Caco-2 (cell line): Measurements from ENCODE around the gene EXOC3L2. TPM values are rescaled to one million over a fixed set of nuclear protein-coding genes. Genes with fewer than 3 reads are reported as not detected.

Experiments
- BruUV-seq: library from RNA; stranded (reverse); fragments of 400-500 nt; replicated peaks from 2 replicates; lab custom pipeline; 2021; lab: Mats Ljungman, UMichigan
- CTCF ChIA-PET: fragments of 300-600 bp; sonication (Branson Sonifier 250); formaldehyde crosslinking; loops from one replicate; lab custom pipeline; 2022; ENCODE audit warnings: antibody characterized with exemption; lab: Charles Lee
- POLR2A ChIA-PET: fragments of 300-600 bp; sonication (Branson Sonifier 250); formaldehyde crosslinking; loops from one replicate; lab custom pipeline; 2022; ENCODE audit warnings: antibody characterized with exemption; lab: Charles Lee
- DNase-seq, 2 experiments: peaks; one replicate each; pipeline versions ENCODE4 v3.0.0 to v3.0.0-alpha.2; 2020 to 2022
- H3K27me3 ChIP-seq: replicated peaks from 2 replicates; pipeline ENCODE4 v1.6.0; 2011; ENCODE audit warnings: low read length; ENCODE audit not compliant: control insufficient read depth, insufficient read depth
- H3K36me3 ChIP-seq: 2 replicates; pipeline ENCODE4 v1.5.1; 2011; ENCODE audit warnings: low read length; ENCODE audit not compliant: control insufficient read depth, insufficient read depth
- H3K4me1 ChIP-seq: fragments of 250-450 bp; sonication (Bioruptor Pico); 2 replicates; pipeline ENCODE4 v1.5.1; 2020; ENCODE audit warnings: mild to moderate bottlenecking
- H3K4me3 ChIP-seq: 2 replicates; pipeline ENCODE4 v1.5.1; 2011; ENCODE audit warnings: low read depth, mild to moderate bottlenecking, control low read depth, low read length
- H3K9me3 ChIP-seq: fragments of 250-450 bp; sonication (Bioruptor Pico); 2 replicates; pipeline ENCODE4 v1.5.1; 2020; ENCODE audit warnings: mild to moderate bottlenecking, moderate library complexity
- H3K27ac Mint-ChIP-seq: one replicate; pipeline ENCODE4 v1.8.0; 2022; ENCODE audit warnings: mixed read lengths; ENCODE audit not compliant: unreplicated experiment
- H3K27me3 Mint-ChIP-seq: one replicate; pipeline ENCODE4 v1.8.0; 2022; ENCODE audit warnings: mixed read lengths; ENCODE audit not compliant: insufficient read depth, unreplicated experiment
- H3K36me3 Mint-ChIP-seq: one replicate; pipeline ENCODE4 v1.8.0; 2022; ENCODE audit warnings: mild to moderate bottlenecking, mixed read lengths; ENCODE audit not compliant: insufficient read depth, unreplicated experiment
- H3K4me1 Mint-ChIP-seq: one replicate; pipeline ENCODE4 v1.8.0; 2022; ENCODE audit warnings: low read depth, mixed read lengths; ENCODE audit not compliant: unreplicated experiment
- H3K4me3 Mint-ChIP-seq: one replicate; pipeline ENCODE4 v1.8.0; 2022; ENCODE audit warnings: mild to moderate bottlenecking, moderate library complexity, mixed read lengths; ENCODE audit not compliant: unreplicated experiment
- H3K9me3 Mint-ChIP-seq: one replicate; pipeline ENCODE4 v1.8.0; 2022; ENCODE audit warnings: mixed read lengths; ENCODE audit not compliant: unreplicated experiment
- CTCF ChIP-seq, 2 experiments: fragments of 200-600 bp in 1 of 2; IDR thresholded peaks; 1 replicate in 1 of 2; 2 replicates in 1 of 2; pipeline versions ENCODE4 v1.5.1 to v1.8.0; 2011 to 2022; ENCODE audit warnings: antibody characterized with exemption in 1 of 2, control low read depth in 1 of 2, inconsistent platforms in 1 of 2, low read depth in 1 of 2, low read length in 1 of 2, mild to moderate bottlenecking in 1 of 2, moderate library complexity in 1 of 2; ENCODE audit not compliant: insufficient read depth in 1 of 2, severe bottlenecking in 1 of 2, unreplicated experiment in 1 of 2
- intact Hi-C: fragments of 100-400 bp; cut with micrococcal nuclease; formaldehyde crosslinking; loops from one replicate; pipeline ENCODE4 v1.10.0; 2022; ENCODE audit not compliant: unreplicated experiment
- total RNA-seq: library from RNA; stranded (reverse); gene quantifications from 2 replicates; pipeline ENCODE4 v1.2.3, GENCODE V29; 2022

The EXOC3L2 gene
- total RNA-seq, 1 experiment from 2014 or later, result not detected

- no TSS peak for BruUV-seq
- Histone ChIP-seq H3K4me1 (no peaks in the 10 kb centered on the region), H3K36me3 (no peaks in the 10 kb centered on the region), H3K9me3 (no peaks in the 10 kb centered on the region), H3K27me3 (no peaks in the 10 kb centered on the region), H3K4me3 (no peak overlapping the region)
- intact Hi-C loops, result no loop called here
- H3K4me3 Mint-ChIP-seq, result no peak overlapping the region
- ChIA-PET POLR2A (no interaction called here), CTCF (no interaction called here)
- no peaks in the 10 kb centered on the region for H3K9me3 Mint-ChIP-seq
- TF ChIP-seq CTCF (IDR thresholded peaks at IDR 0.05; ENCODE audit: insufficient read depth in 1 of 2, low read depth in 1 of 2, low read length in 1 of 2, severe bottlenecking in 1 of 2, unreplicated experiment in 1 of 2), result no peak
- H3K27ac Mint-ChIP-seq, result no peak overlapping the region
- DNase-seq, result no peak
- H3K4me1 Mint-ChIP-seq, result no peaks in the 10 kb centered on the region
- peaks cover 7% of the 10 kb centered on the region for H3K27me3 Mint-ChIP-seq
- H3K36me3 Mint-ChIP-seq, result no peaks in the 10 kb centered on the region
These were observed 20.6 kb downstream of the EXOC3L2 start for GRCh38 chr19:45224645-45225044.

GRCh38 chr19:45223879-45224278 lies 21.3 kb downstream of the EXOC3L2 start:
- Mint-ChIP-seq H3K27me3 (peaks cover 7% of the 10 kb centered on the region), H3K36me3 (no peaks in the 10 kb centered on the region), H3K9me3 (no peaks in the 10 kb centered on the region), H3K27ac (no peak overlapping the region), H3K4me3 (no peak overlapping the region), H3K4me1 (no peaks in the 10 kb centered on the region)
- no peak for TF ChIP-seq CTCF (IDR thresholded peaks at IDR 0.05; ENCODE audit: insufficient read depth in 1 of 2, low read depth in 1 of 2, low read length in 1 of 2, severe bottlenecking in 1 of 2, unreplicated experiment in 1 of 2)
- POLR2A ChIA-PET, result no interaction called here
- Histone ChIP-seq H3K36me3 (no peaks in the 10 kb centered on the region), H3K27me3 (no peaks in the 10 kb centered on the region), H3K4me1 (no peaks in the 10 kb centered on the region), H3K9me3 (no peaks in the 10 kb centered on the region), H3K4me3 (no peak overlapping the region)
- BruUV-seq, result no TSS peak
- CTCF ChIA-PET, result interaction anchor here (0.7 kb wide), 1 partner anchor 9 kb away, joined by 5 read pairs; no protein-coding TSS in a partner anchor
- no peak for DNase-seq
- intact Hi-C loops, result no loop called here

- H3K4me3 Mint-ChIP-seq, result no peak overlapping the region
These were observed 22.5 kb downstream of the EXOC3L2 start for GRCh38 chr19:45222724-45223123.

More at GRCh38 chr19:45222724-45223123, 22.5 kb downstream of the EXOC3L2 start:
- Mint-ChIP-seq H3K36me3 (no peaks in the 10 kb centered on the region), H3K4me1 (no peaks in the 10 kb centered on the region), H3K27me3 (peaks cover 10% of the 10 kb centered on the region), H3K27ac (no peak overlapping the region), H3K9me3 (no peaks in the 10 kb centered on the region)
- H3K4me3 ChIP-seq, result no peak overlapping the region
- no peak for TF ChIP-seq CTCF (IDR thresholded peaks at IDR 0.05; ENCODE audit: insufficient read depth in 1 of 2, low read depth in 1 of 2, low read length in 1 of 2, severe bottlenecking in 1 of 2, unreplicated experiment in 1 of 2)
- H3K9me3 ChIP-seq, result no peaks in the 10 kb centered on the region
- no peak for DNase-seq
- intact Hi-C loops, result no loop called here
- ChIA-PET CTCF (no interaction called here), POLR2A (no interaction called here)
- H3K4me1 ChIP-seq, result no peaks in the 10 kb centered on the region
- H3K36me3 ChIP-seq, result no peaks in the 10 kb centered on the region
- no TSS peak for BruUV-seq
- no peaks in the 10 kb centered on the region for H3K27me3 ChIP-seq
